GM20000 (cell line): ENCODE results near the gene SEC14L3.

Source experiments
- DNase-seq: peaks from one replicate; pipeline ENCODE4 v3.0.0; 2012; ENCODE audit warnings: low spot score
- TF ChIP-seq, protein P1 (sequence below): IDR thresholded peaks from 2 replicates; pipeline ENCODE4 v1.5.1; 2012; ENCODE audit warnings: mild to moderate bottlenecking, control low read depth; ENCODE audit errors: extremely low read depth, missing control alignments

SEC14L3 gene

DNA sequence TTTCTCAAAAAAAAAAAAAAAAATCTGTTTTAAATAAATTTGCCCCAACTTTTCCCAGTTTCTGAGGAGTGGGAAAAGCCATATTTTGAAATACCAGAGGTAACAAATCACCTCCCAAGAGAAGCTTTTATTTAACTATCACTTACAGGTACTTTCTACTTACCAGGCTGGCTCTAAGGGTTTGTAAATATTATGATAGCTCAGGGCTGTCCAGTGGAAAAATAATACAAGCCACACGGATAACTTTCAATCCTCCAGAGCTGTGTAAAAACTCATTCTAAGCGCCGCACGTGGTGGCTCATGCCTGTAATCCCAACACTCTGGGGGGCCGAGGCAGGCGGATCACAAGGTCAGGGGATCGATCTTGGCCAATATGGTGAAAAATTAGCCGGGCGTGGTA lies 39.3 kb upstream of the SEC14L3 start:
- TF ChIP-seq, protein P1, sequence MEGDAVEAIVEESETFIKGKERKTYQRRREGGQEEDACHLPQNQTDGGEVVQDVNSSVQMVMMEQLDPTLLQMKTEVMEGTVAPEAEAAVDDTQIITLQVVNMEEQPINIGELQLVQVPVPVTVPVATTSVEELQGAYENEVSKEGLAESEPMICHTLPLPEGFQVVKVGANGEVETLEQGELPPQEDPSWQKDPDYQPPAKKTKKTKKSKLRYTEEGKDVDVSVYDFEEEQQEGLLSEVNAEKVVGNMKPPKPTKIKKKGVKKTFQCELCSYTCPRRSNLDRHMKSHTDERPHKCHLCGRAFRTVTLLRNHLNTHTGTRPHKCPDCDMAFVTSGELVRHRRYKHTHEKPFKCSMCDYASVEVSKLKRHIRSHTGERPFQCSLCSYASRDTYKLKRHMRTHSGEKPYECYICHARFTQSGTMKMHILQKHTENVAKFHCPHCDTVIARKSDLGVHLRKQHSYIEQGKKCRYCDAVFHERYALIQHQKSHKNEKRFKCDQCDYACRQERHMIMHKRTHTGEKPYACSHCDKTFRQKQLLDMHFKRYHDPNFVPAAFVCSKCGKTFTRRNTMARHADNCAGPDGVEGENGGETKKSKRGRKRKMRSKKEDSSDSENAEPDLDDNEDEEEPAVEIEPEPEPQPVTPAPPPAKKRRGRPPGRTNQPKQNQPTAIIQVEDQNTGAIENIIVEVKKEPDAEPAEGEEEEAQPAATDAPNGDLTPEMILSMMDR: no peak
- no peak for DNase-seq

DNA sequence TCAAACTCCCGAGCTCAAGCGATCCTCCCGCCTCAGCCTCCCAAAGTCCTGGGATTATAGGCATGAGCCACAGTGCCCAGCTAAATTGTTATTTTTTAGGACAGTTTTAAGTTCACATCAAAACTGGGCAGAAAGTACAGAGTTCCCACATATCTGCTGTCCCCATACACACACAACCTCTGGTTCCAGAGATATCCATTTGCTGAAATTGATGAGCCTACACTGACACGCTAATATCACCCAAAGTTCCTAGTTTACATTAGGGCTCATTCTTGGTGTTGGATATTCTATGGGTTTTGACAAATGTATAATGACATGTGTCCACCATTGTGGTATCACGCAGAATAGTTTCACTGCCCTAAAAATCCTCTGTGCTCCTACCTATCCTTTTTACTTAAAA lies 36.4 kb upstream of the SEC14L3 start:
- TF ChIP-seq, protein P1: no peak
- no peak for DNase-seq

DNA sequence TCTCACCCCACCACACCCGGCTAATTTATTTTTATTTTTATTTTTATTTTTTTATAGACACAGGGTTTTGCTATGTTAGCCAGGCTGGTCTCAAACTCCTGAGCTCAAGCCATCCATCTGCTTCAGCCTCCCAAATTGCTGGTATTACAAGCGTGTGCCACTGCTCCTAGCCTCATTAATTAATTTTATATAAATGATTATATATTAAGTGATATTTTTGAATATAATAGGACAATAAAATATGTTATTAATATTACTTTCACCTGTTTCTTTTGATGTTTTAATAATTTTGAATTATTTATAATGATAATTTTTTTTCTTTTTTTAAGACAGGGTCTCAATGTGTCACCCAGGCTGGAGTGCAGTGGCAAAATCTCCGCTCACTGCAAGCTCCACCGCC lies 35.9 kb upstream of the SEC14L3 start:
- DNase-seq: no peak
- TF ChIP-seq, protein P1: no peak

DNA sequence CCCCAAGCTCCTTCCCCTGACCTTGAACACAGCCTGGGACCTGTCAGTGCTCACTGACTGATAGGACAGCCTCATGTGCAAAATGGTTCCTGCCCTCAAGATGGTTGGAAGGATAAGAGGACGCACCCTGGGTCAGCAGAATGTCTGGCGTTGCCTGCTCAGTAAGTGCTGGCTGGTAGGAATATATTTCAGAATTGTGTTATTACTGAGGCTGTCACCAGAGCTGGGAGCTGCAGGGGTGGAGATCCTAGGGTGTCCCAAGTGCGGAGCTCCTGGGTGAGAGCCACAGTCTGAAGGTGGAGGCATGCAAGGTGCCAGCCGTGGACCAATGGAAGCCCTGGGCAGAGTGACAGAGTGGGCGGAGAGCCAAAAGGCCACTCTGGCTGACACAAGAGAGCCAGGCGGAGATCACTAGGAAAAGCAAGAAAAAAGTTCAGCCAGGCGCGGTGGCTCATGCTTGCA lies 34.7 kb upstream of the SEC14L3 start:
- no peak for DNase-seq
- TF ChIP-seq, protein P1: no peak

DNA sequence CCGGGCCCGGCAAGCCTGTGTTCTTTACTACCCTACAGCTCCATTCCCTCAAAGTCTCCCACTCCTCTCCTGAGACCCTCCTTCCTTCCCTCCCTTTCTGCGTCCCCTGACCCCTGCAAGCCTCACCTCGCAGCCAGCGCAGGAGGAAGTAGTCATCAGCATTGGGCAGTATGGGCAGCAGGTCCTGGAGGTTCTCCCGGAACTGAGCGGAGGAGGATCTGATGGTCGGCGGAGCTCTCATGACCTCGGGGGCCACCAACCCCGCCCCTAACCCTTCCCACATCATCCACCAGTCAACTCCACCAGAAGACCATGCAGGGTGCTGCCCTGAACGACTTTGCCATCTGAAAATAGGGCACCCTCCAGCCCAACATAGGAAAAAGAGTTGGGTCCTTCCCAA lies 31.7 kb upstream of the SEC14L3 start:
- TF ChIP-seq, protein P1: no peak
- no peak for DNase-seq

DNA sequence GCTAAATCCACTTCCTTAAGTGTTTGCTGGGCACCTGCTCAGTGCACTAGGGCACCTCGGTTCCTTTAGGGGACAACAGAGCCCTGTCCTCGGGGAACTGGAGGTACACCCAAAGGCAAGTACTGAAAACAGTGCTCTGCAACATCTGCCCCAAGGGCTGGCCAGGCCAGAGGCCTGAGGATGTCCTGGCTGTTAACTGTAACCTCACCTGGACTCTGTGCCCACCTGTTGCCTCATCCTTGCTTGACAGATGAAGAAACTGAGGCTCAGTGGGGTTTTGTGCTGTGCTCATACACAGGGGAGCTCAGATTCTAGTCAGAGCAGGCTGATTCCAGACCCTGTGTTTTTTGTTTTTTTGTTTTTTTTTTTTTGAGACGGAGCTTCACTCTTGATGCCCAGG lies 31.1 kb upstream of the SEC14L3 start:
- TF ChIP-seq, protein P1: no peak
- DNase-seq: no peak

DNA sequence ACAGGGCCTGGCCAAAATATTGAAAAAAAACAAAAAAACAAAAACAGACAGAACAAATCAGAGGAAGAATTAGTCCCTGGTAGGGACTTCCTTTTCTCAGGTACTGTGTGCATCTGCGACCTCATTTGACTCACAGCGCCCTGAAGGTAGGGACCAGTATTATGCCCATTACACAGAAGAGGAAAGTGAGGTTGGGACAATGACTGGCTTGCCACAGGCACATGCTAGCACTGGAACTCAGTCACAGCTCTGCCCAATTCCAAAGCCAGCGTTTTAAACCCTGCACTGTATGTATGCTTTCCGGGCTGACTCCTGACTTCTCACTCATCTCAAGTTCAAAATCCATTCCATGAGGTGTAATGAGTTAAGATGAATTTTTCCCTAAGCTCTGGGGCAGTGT lies 30.3 kb upstream of the SEC14L3 start:
- DNase-seq: no peak
- TF ChIP-seq, protein P1: no peak
